Measurements from ENCODE around the gene ALOX15. TPM values are rescaled to one million over a fixed set of nuclear protein-coding genes. Genes with fewer than 3 reads are reported as not detected.

ALOX15 gene
- total and polyA plus RNA-seq, 7 donors: 0.28 to 0.81 (median 0.60) TPM; not detected in 2

DNA sequence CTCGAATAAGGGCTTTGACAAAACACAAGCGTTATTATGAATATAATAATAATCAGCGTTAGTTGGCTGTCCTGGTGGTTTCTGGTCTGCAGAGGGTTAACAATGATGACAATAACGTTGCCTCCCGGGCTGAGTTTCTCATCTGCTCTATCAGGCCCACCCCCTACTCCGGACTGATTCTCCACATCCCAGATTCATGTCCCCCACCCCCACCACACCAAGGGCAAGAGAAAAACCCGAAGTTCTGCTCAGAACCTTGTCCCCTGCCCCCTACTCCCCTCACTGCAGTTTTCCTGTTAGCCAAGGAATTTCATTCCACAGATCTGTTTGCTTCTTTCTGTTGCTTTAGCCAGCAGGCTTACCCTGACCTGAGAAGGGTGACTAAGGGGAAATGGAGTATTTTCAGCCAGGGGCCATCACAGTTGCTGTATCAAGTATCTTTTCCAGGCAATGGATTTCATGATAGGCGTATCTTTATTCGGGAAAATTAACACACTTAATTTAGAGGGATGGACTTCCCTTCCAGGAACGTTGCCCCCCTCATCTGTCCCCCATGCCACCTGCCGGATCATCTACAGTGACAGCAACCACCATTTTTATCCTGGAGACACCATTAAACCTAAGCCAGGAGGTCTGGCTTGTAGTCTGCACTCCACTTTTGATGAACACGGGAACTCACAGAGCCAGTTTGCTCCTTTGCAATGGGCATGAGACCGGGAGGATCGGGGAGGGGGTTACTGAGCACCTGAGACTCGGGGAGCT, 23.7 kb downstream of the ALOX15 start:
- 62 to 68% methylated on average over 15 of the region's 15 CpGs for WGBS, 2 donors

DNA sequence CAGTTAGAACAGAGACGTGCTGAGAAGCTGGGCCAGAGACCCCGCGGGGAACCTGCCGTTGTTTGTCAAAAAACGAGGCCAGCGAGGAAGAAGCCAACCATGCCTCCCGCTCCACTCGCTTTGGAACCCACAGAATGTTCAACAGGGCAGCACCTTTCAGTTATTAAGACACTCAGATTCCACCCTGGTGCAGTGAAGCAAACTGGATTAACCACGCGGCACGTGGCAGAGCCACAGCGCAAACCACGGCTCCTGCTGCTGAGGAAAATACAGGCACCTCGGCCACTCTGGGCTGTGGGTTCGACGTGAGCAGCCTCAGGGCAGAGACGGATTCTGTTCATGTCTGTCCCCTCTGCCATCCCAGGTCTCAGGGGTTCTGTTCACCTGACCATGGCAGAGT, 24.4 kb downstream of the ALOX15 start:
- intact Hi-C loops (cut with DNase I): no loop called here
- H3K36me3 ChIP-seq: no peaks in the 10 kb centered on the region
- H3K27ac ChIP-seq: no peak overlapping the region
- no peak for DNase-seq
- H3K9me3 ChIP-seq: peaks cover 0 to under 1% (median 0%) of the 10 kb centered on the region in 4 donors
- H3K4me1 ChIP-seq: no peaks in the 10 kb centered on the region
- TF ChIP-seq POLR2A (IDR thresholded peaks at IDR 0.05) (no peak), POLR2AphosphoS5 (IDR thresholded peaks at IDR 0.05) (no peak), EP300 (IDR thresholded peaks at IDR 0.05) (no peak)
- TF ChIP-seq, protein P1, sequence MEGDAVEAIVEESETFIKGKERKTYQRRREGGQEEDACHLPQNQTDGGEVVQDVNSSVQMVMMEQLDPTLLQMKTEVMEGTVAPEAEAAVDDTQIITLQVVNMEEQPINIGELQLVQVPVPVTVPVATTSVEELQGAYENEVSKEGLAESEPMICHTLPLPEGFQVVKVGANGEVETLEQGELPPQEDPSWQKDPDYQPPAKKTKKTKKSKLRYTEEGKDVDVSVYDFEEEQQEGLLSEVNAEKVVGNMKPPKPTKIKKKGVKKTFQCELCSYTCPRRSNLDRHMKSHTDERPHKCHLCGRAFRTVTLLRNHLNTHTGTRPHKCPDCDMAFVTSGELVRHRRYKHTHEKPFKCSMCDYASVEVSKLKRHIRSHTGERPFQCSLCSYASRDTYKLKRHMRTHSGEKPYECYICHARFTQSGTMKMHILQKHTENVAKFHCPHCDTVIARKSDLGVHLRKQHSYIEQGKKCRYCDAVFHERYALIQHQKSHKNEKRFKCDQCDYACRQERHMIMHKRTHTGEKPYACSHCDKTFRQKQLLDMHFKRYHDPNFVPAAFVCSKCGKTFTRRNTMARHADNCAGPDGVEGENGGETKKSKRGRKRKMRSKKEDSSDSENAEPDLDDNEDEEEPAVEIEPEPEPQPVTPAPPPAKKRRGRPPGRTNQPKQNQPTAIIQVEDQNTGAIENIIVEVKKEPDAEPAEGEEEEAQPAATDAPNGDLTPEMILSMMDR (IDR thresholded peaks at IDR 0.05): no peak
- WGBS, 2 donors: 90 to 91% methylated on average over 17 of the region's 17 CpGs
- no peak overlapping the region for H3K4me3 ChIP-seq
- H3K27me3 ChIP-seq: peaks cover 0 to 17% (median 0%) of the 10 kb centered on the region in 3 donors

More for the DNA sequence above, 23.7 kb downstream of the ALOX15 start:
- Histone ChIP-seq H3K9me3 (peaks cover 0 to 5% (median 3%) of the 10 kb centered on the region in 4 donors), H3K27ac (no peak overlapping the region), H3K36me3 (no peaks in the 10 kb centered on the region), H3K4me1 (no peaks in the 10 kb centered on the region), H3K27me3 (peaks cover 0 to 17% (median 0%) of the 10 kb centered on the region in 3 donors), H3K4me3 (no peak overlapping the region)
- DNase-seq: no peak
- no peak for TF ChIP-seq EP300 (IDR thresholded peaks at IDR 0.05)
- no peak for TF ChIP-seq POLR2A (IDR thresholded peaks at IDR 0.05)
- TF ChIP-seq, protein P1 (IDR thresholded peaks at IDR 0.05): no peak
- TF ChIP-seq POLR2AphosphoS5 (IDR thresholded peaks at IDR 0.05): no peak
- intact Hi-C loops (cut with DNase I): no loop called here

DNA sequence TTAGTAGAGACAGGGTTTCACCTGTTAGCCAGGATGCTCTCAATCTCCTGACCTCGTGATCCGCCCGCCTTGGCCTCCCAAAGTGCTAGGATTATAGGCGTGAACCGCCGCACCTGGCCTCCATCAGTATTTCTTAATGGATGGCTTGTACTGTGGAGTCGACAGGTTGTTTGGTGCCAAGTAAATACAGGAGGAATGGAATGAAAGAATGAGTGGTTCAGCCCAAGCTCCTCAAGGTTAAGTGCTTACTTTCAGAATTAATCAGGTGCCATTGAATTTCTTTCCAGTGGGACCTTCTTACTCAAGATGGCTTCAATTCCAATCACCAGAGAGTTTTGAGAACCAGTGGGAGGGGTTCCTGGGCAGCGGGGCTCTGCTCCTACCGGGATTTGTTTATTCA, 25.0 kb downstream of the ALOX15 start:
- DNase-seq: no peak
- Histone ChIP-seq H3K27me3 (peaks cover 0 to 17% (median 0%) of the 10 kb centered on the region in 3 donors), H3K27ac (no peak overlapping the region), H3K9me3 (no peaks in the 10 kb centered on the region), H3K36me3 (no peaks in the 10 kb centered on the region), H3K4me1 (no peaks in the 10 kb centered on the region), H3K4me3 (no peak overlapping the region)
- 76 to 83% methylated on average over 9 of the region's 9 CpGs for WGBS, 2 donors
- TF ChIP-seq POLR2A (IDR thresholded peaks at IDR 0.05) (no peak), POLR2AphosphoS5 (IDR thresholded peaks at IDR 0.05) (no peak), EP300 (IDR thresholded peaks at IDR 0.05) (no peak)
- TF ChIP-seq, protein P1 (IDR thresholded peaks at IDR 0.05): no peak
- intact Hi-C loops (cut with DNase I): no loop called here

DNA sequence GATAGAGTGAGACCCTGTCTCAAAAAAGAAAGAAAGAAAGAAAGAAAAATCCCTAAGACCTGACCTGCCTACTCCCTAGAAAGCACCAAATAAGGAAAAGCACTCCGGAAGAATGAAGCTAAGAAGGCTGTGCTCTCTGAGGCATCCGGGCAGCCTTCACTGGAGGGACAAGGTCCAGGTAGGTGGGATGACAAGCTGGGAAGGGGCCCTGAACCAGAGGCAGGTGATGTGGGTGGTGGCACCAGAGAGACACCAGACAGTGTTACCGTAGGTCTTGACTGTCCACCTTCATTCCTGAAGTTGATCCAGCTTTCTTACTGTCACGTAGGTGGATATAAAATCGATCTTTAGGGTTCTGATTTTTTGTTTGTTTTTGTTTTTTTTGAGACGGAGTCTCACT, 30.8 kb downstream of the ALOX15 start:
- 44 to 83% methylated on average over 6 of the region's 6 CpGs for WGBS, 2 donors
- DNase-seq: no peak
- H3K4me3 ChIP-seq: no peak overlapping the region
- peaks cover 0 to 3% (median 0%) of the 10 kb centered on the region in 3 donors for H3K27me3 ChIP-seq
- H3K36me3 ChIP-seq: no peaks in the 10 kb centered on the region
- TF ChIP-seq POLR2A (IDR thresholded peaks at IDR 0.05): no peak
- TF ChIP-seq, protein P1 (IDR thresholded peaks at IDR 0.05): no peak
- TF ChIP-seq EP300 (IDR thresholded peaks at IDR 0.05): no peak
- TF ChIP-seq POLR2AphosphoS5 (IDR thresholded peaks at IDR 0.05): no peak
- H3K27ac ChIP-seq: no peak overlapping the region
- intact Hi-C loops (cut with DNase I): no loop called here
- H3K4me1 ChIP-seq: peaks cover 0 to 16% (median 3%) of the 10 kb centered on the region in 4 donors
- H3K9me3 ChIP-seq: no peaks in the 10 kb centered on the region
